NOMO-1 treated with dmso at 0.1 percent for 144 hours (cell line): ENCODE measurements around the gene POM121.
"Not testable (repeated sequence)": the region's sequence is repeated elsewhere in the genome, so short reads cannot be mapped to it uniquely, and the experiment has no call there.

ENCODE experiments used
- DNase-seq: peaks from one replicate; lab custom pipeline; 2025; ENCODE audit not compliant: unreplicated experiment; lab: John Stamatoyannopoulos, UW

POM121 gene

DNA sequence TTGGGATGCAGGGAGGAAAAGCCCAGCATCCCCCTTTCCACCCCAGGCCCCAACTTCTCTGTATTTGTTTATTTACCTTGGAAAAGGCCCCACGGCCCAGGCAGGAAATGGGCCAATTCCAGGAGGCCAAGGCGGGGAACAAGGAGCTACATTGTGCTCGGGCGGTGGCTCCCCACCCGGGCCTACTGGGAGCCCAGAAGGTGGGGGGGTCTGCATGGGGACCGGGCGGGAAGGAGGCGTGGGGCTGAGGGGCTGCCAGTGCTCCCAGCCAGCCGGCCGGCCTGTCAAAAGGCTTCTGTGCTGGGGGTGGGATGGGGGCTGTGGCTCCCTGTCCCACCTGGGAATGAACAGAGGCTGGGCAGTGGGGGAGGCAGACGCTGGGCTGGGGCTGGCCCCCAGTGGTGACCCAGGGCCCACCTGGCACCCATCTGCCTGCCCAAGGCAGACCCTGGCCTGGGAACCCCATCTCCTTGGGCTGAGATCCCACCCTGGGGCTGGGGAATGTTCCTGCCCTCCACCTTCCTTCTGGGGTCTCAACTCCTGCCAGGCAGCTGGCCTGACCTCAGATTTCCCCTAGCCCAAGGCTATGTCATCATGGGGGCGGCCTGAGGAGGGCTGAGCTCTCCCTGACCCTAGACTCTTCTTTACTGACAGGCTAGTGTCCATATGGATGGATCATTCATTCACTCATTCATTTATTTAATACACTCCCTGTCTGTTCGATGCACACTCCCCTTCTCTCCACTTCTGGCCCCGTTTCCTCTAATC, 65.4 kb downstream of the POM121 start:
- DNase-seq, result not testable (repeated sequence)

- not testable (repeated sequence) for DNase-seq
Observed at GRCh38 chr7:72995484-72995883, 70.6 kb downstream of the POM121 start.

DNA sequence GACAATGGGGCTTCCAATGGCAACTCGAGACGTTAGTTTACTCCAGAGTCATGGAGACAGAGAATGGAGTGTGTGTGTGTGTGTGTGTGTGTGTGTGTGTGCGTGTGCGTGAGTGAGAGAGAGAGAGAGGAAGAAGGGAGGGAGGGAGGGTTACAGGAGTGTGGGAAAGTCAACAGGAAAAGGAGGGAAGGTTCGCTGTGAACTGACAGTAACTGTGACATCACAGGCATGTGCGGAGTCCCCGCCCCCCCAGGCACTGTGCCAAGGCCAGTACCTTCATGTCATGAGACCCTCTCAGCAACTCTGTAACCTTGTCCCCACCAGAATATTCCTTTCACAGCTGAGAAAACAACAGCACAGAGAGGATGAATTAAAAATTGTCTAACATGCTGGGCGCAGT, 72.6 kb downstream of the POM121 start:
- not testable (repeated sequence) for DNase-seq

DNA sequence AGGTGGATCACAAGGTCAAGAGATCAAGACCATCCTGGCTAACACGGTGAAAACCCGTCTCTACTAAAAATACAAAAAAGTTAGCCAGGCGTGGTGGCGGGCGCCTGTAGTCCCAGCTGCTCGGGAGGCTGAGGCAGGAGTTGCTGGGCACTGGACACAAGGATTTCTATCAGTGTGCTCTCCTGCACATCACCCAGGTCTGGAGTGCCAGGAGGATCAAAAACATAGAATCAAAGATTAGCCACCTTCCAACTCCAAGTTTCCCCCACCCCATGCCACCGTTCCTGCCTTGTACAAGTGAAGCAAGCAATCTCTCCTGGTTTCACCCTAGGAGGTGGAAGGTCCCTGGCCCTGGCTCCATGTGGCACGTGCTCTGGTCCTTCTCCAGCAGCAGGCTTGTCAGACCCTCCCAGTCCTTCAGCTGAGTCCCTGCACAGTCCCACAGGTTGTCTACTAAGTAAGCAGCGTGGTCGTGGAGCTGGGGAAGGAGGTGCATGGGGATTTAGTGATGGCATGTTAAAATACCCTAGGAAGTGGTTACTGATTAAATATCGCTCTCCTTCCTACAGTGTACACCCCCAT, 73.1 kb downstream of the POM121 start:
- DNase-seq, result not testable (repeated sequence)
